Gastroesophageal sphincter (tissue), 3 donors: ENCODE results near the gene MYMX.

Experiments used
- EP300 ChIP-seq: sonication (generic); formaldehyde crosslinking; IDR thresholded peaks from one replicate; pipeline ENCODE4 v1.6.1; 2017; ENCODE audit warnings: antibody characterized with exemption, mild to moderate bottlenecking
- POLR2A ChIP-seq, 2 donors: fragments of 450-650 bp; IDR thresholded peaks; one replicate each; pipeline ENCODE4 v1.6.1; 2017; ENCODE audit warnings: antibody characterized with exemption in 2 of 2, mild to moderate bottlenecking in 2 of 2, moderate library complexity in 1 of 2
- TF ChIP-seq, protein P1 (sequence below), 4 experiments: fragments of 200-600 bp in 2 of 4; fragments of 450-650 bp in 2 of 4; sonication (generic) in 1 of 4; IDR thresholded peaks; one replicate each; pipeline ENCODE4 v1.5.1; 2017 to 2019; ENCODE audit warnings: antibody characterized with exemption in 4 of 4, mild to moderate bottlenecking in 2 of 4, moderate library complexity in 2 of 4

DNA sequence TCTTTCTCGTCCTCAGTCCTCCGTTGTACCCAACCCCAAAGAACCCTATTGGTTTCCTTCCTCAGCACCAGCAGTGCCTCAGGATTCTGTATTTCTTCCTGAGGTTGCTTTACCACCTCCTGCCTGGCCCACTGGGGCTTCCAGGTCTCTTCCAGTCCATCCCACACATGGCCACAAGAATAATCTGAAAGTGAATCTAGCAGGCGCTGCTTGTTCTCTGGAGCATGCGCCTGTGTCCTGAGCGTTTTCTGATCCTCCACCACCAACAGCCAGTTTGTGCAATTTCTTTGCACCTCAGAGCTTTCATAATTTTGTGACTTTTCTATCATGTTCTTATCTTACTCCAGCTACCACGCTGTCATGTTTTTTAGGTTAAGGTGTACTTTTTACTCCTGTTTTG is 18.5 kb downstream of the MYMX start:
- TF ChIP-seq POLR2A (IDR thresholded peaks at IDR 0.05), result no peak
- TF ChIP-seq, protein P1, sequence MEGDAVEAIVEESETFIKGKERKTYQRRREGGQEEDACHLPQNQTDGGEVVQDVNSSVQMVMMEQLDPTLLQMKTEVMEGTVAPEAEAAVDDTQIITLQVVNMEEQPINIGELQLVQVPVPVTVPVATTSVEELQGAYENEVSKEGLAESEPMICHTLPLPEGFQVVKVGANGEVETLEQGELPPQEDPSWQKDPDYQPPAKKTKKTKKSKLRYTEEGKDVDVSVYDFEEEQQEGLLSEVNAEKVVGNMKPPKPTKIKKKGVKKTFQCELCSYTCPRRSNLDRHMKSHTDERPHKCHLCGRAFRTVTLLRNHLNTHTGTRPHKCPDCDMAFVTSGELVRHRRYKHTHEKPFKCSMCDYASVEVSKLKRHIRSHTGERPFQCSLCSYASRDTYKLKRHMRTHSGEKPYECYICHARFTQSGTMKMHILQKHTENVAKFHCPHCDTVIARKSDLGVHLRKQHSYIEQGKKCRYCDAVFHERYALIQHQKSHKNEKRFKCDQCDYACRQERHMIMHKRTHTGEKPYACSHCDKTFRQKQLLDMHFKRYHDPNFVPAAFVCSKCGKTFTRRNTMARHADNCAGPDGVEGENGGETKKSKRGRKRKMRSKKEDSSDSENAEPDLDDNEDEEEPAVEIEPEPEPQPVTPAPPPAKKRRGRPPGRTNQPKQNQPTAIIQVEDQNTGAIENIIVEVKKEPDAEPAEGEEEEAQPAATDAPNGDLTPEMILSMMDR (IDR thresholded peaks at IDR 0.05), result no peak
- no peak for TF ChIP-seq EP300
